HG02970 (cell line): ENCODE measurements around the gene FYTTD1.
"Not testable (repeated sequence)": the region's sequence is repeated elsewhere in the genome, so short reads cannot be mapped to it uniquely, and the experiment has no call there.

ENCODE experiments used
- ATAC-seq: cut with Tn5 transposase; IDR thresholded peaks from one replicate; pipeline ENCODE4 v1.9.1; 2021; ENCODE audit warnings: mild to moderate bottlenecking, moderate library complexity, moderate number of reproducible peaks; ENCODE audit not compliant: unreplicated experiment, low FRiP score

FYTTD1 gene

GRCh38 chr3:197749601-197750395, at the start of gene FYTTD1:
FYTTD1 (plus strand) TSS chr3:197749883; CDS start chr3:197749972, 89 bp downstream.
- peak; percentile 76 for ATAC-seq

GRCh38 chr3:197700095-197700494, 49.6 kb upstream of the FYTTD1 start:
- ATAC-seq = no peak

- ATAC-seq = no peak
These were observed 47.8 kb upstream of the FYTTD1 start for GRCh38 chr3:197701841-197702240.

- no peak for ATAC-seq
These were observed 43.0 kb upstream of the FYTTD1 start for GRCh38 chr3:197706658-197707057.

- no peak for ATAC-seq
These were observed 40.5 kb upstream of the FYTTD1 start for GRCh38 chr3:197709135-197709534.

- not testable (repeated sequence) for ATAC-seq
These were observed 38.7 kb upstream of the FYTTD1 start for GRCh38 chr3:197710965-197711364.

GRCh38 chr3:197711973-197712707, 37.5 kb upstream of the FYTTD1 start:
- ATAC-seq = peak; percentile 76

GRCh38 chr3:197713477-197713822, 36.2 kb upstream of the FYTTD1 start:
- ATAC-seq = peak; percentile 13

GRCh38 chr3:197714251-197714650, 35.4 kb upstream of the FYTTD1 start:
- ATAC-seq = no peak

GRCh38 chr3:197718891-197719290, 30.8 kb upstream of the FYTTD1 start:
- ATAC-seq = no peak

- no peak for ATAC-seq
These were observed 29.0 kb upstream of the FYTTD1 start for GRCh38 chr3:197720694-197721093.

GRCh38 chr3:197722734-197723133, 26.9 kb upstream of the FYTTD1 start:
- no peak for ATAC-seq

- not testable (repeated sequence) for ATAC-seq
These were observed 21.8 kb upstream of the FYTTD1 start for GRCh38 chr3:197727878-197728277.

GRCh38 chr3:197728487-197728886, 21.2 kb upstream of the FYTTD1 start:
- no peak for ATAC-seq

GRCh38 chr3:197730200-197730599, 19.5 kb upstream of the FYTTD1 start:
- no peak for ATAC-seq

- ATAC-seq = not testable (repeated sequence)
These were observed 18.9 kb upstream of the FYTTD1 start for GRCh38 chr3:197730770-197731169.

- not testable (repeated sequence) for ATAC-seq
These were observed 18.2 kb upstream of the FYTTD1 start for GRCh38 chr3:197731483-197731882.

- no peak for ATAC-seq
These were observed 16.6 kb upstream of the FYTTD1 start for GRCh38 chr3:197733042-197733441.

GRCh38 chr3:197734667-197735318, 14.9 kb upstream of the FYTTD1 start:
- ATAC-seq = peak; percentile 41

GRCh38 chr3:197736010-197736490, 13.6 kb upstream of the FYTTD1 start:
- ATAC-seq = no peak
